ENCODE results near the gene CDH4.

GRCh38 chr20:61510778-61511330 lies 258.8 kb downstream of the CDH4 start:
- TF ChIP-seq YY1 (IDR thresholded peaks at IDR 0.05; ENCODE audit: borderline replicate concordance in 1 of 3, control insufficient read depth in 1 of 3, extremely low read depth in 1 of 3, insufficient read depth in 3 of 3, insufficient read length in 1 of 3, insufficient replicate concordance in 2 of 3, low read depth in 1 of 3, low read length in 2 of 3) (no peak), EZH2 (IDR thresholded peaks at IDR 0.05; ENCODE audit: borderline replicate concordance, low read depth, low read length) (no peak), POLR2A (conservative IDR thresholded peaks at IDR 0.05) (no peak), ILK (tag; IDR thresholded peaks at IDR 0.05; ENCODE audit: borderline replicate concordance, low read depth) (no peak), EP300 (IDR thresholded peaks at IDR 0.05; ENCODE audit: low read length) (no peak), DNMT1 (IDR thresholded peaks at IDR 0.05) (no peak), PRMT5 (CRISPR knock-in tag; IDR thresholded peaks at IDR 0.05) (no peak), FOXA1 (IDR thresholded peaks at IDR 0.05; ENCODE audit: borderline replicate concordance) (no peak), KDM4B (IDR thresholded peaks at IDR 0.05; ENCODE audit: borderline replicate concordance in 2 of 2, low read depth in 1 of 2) (no peak), ZNF77 (CRISPR knock-in tag; IDR thresholded peaks at IDR 0.05) (no peak)
- TF ChIP-seq, protein P1, sequence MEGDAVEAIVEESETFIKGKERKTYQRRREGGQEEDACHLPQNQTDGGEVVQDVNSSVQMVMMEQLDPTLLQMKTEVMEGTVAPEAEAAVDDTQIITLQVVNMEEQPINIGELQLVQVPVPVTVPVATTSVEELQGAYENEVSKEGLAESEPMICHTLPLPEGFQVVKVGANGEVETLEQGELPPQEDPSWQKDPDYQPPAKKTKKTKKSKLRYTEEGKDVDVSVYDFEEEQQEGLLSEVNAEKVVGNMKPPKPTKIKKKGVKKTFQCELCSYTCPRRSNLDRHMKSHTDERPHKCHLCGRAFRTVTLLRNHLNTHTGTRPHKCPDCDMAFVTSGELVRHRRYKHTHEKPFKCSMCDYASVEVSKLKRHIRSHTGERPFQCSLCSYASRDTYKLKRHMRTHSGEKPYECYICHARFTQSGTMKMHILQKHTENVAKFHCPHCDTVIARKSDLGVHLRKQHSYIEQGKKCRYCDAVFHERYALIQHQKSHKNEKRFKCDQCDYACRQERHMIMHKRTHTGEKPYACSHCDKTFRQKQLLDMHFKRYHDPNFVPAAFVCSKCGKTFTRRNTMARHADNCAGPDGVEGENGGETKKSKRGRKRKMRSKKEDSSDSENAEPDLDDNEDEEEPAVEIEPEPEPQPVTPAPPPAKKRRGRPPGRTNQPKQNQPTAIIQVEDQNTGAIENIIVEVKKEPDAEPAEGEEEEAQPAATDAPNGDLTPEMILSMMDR (IDR thresholded peaks at IDR 0.05 in 2 of 3, conservative IDR thresholded peaks at IDR 0.05 in 1 of 3; ENCODE audit: insufficient read depth in 2 of 3, low read depth in 1 of 3, low read length in 3 of 3), result no peak
- TF ChIP-seq, protein P2, sequence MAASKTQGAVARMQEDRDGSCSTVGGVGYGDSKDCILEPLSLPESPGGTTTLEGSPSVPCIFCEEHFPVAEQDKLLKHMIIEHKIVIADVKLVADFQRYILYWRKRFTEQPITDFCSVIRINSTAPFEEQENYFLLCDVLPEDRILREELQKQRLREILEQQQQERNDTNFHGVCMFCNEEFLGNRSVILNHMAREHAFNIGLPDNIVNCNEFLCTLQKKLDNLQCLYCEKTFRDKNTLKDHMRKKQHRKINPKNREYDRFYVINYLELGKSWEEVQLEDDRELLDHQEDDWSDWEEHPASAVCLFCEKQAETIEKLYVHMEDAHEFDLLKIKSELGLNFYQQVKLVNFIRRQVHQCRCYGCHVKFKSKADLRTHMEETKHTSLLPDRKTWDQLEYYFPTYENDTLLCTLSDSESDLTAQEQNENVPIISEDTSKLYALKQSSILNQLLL (CRISPR knock-in tag; IDR thresholded peaks at IDR 0.05; ENCODE audit: borderline replicate concordance), result no peak
- TF ChIP-seq, protein P3, sequence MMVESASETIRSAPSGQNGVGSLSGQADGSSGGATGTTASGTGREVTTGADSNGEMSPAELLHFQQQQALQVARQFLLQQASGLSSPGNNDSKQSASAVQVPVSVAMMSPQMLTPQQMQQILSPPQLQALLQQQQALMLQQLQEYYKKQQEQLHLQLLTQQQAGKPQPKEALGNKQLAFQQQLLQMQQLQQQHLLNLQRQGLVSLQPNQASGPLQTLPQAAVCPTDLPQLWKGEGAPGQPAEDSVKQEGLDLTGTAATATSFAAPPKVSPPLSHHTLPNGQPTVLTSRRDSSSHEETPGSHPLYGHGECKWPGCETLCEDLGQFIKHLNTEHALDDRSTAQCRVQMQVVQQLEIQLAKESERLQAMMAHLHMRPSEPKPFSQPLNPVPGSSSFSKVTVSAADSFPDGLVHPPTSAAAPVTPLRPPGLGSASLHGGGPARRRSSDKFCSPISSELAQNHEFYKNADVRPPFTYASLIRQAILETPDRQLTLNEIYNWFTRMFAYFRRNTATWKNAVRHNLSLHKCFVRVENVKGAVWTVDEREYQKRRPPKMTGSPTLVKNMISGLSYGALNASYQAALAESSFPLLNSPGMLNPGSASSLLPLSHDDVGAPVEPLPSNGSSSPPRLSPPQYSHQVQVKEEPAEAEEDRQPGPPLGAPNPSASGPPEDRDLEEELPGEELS (CRISPR knock-in tag; IDR thresholded peaks at IDR 0.05; ENCODE audit: borderline replicate concordance), result no peak
